ENCODE results near the gene RBPMS2.
A peak's percentile ranks its signal among the peaks of the same experiment; 100 is the strongest.
"Not testable (repeated sequence)": the region's sequence is repeated elsewhere in the genome, so short reads cannot be mapped to it uniquely, and the experiment has no call there.

Gene RBPMS2

DNA sequence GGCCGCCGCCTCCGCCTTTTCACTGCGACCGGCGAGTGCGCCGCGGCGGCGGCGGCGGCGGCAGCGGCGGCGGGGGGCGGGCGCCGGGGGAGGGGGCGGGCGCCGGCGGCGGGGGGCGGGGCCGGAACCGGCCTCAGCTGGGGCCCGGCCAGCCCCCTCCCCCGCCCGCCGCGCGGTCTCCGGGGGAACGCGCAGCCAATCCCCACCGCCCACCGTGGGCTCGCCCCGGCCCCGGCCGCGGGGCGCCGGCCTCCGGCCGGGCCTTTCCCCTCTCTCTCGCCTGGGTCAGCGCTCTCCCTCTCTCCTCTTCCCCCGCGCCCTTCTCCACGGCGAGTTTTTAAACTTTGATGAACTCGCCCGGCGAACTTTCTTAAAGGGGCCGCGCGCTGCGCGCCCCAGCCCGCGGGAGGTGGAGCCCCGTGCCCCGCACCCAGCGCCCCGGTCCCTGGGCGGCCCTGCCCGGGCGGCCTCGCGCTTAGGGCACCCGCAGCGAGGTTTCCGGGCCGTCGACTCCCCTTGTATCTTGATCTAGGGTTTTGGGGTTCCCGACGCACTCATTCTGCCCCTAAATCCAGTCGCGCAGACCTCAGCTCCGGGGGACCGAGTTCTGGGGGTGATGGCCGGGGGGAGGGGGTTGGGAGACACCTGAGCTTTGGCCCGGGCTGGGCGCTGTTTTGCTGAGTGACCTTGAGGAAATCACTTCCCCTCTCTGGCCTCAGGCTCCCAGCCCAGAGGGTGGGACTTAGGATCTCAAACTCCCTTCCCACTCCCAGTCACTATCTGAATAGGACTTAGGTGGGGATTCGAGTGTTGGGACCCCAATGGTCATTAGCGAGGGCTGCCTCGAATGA lies at the start of gene RBPMS2:
TSS of gene RBPMS2 (minus strand) at position 39 of the 851 bp plus-strand sequence. CDS start 270 bp downstream, outside the sequence.
- no peak for DNase-seq

DNA sequence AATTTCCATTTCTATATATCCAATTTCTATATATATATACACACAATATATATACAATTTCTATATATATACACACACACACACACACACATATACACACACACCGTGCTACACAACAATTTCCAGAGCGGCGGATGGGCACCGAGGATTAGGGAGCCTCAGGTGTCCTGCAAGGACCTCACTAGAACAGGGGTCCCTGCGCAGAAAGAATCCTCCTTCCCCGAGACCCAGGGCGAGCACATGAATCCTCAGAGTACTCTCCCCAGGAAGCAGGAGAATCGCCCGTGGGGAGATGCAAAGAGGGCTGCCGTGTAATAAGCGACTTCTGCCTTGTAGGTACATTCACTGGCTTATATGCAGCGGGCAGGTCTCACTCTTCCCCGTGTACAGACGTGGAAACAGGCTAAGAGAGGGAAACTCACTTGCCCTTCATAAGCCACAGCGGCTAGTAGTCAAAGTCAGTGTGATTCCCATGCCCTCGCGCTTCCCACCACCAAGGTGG lies 49.6 kb upstream of the RBPMS2 start:
- no peak for DNase-seq

DNA sequence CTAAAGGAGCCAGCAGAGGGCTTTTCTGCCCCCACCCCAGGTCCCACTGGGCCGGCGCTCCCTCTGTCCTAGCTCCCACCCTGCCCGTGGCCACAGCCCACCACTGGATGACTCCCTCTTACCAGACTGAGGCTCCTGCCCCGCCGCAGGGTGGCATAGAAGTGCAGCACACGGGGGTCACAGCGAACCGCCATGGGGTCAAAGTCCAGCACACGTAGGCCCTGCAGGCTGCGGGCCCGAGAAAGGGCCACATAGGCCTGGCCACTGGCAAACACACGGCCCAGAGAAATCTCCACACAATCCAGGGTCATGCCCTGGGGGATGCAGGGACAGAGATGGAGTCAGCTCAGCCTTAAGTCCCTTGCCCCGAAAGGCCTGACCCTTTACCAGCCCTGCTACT lies 41.1 kb upstream of the RBPMS2 start:
- no peak for DNase-seq

DNA sequence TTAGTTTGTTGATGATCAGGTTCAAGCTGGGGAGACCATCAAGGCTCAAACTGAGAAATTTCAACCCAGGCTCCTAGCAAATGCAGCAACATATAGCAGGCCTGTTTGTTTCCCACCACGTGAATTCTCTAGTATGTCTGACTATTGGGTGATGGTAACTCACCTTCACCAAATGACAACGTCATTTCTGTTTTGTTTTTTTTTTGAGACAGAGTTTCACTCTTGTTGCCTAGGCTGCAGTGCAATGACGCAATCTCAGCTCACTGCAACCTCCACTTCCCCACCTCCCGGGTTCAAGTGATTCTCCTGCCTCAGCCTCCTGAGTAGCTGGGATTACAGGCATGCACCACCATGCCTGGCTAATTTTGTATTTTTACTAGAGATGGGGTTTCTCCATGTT lies 39.6 kb upstream of the RBPMS2 start:
- DNase-seq, result not testable (repeated sequence)

DNA sequence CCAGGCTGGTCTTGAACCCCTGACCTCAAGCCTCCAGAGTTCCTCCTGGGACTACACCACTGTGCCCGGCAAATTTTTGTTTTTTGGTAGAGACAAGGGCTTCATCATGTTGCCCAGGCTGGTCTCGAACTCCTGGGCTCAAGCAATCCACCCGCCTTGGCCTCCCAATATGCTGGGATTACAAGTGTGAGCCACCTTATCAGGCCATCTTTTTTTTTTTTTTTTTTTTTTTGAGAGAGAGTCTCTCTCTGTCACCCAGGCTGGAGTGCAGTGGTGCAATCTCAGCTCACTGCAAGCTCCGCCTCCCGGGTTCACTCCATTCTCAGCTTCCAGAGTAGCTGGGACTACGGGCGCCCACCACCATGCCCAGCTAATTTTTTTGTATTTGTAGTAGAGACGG lies 38.9 kb upstream of the RBPMS2 start:
- DNase-seq, result not testable (repeated sequence)

DNA sequence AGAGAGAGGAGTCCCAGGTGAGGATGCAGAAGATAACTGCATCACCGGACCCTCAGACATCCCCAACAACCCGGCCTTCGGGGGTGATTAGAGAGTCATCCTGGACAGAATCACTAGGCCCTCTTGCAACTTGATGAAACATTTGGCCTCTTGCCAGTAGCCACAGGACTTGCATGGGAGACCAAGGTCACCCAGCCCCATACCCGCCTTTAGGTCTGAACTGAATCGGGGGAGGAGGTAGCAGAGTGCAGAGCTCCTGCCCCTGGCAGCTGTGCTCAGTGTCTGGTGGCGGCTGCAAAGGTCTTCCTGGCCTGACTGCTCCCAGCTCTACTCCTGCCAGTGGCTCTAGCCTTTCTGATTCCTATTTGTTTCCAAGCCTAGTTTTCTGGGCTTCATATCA lies 37.7 kb upstream of the RBPMS2 start:
- no peak for DNase-seq

DNA sequence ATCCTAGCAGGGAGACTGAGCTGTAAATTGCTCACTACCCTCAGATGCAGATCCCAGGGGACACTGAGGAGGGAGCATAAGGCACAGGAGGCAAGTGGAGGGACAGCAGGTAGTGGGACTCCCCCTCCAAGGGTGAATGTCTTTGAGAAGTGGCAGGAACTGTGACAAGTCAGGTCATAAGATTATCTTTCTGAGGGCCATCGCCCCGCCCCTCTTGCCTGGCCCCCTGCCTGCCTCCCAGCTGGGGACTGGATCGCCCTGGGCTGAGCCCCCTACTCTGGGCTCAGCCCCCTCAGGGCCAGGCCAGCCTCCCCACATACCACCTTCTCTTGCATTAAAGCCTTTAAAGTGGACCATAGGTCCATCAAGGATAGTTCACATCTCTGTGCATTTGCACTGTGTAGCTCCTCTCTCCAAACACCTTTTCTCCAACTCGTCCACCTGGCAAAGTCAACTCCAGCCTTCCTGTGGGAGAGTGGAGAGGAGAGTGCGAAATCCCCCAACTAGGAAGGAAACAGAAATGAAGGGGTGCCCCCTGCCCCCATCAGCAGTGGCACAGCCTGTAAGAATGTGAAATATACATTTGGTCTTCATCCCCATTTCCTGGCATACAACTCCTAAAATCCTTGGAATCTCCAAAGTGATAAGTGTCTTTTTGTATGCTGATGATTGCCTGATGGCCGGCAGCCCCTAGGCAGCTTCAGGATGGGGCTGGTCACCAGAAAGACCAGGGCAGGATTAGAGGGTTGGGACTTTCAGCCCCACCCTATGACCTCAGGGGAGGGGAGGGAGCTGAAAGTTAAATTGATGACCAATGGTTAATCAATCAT lies 35.3 kb upstream of the RBPMS2 start:
- no peak for DNase-seq

DNA sequence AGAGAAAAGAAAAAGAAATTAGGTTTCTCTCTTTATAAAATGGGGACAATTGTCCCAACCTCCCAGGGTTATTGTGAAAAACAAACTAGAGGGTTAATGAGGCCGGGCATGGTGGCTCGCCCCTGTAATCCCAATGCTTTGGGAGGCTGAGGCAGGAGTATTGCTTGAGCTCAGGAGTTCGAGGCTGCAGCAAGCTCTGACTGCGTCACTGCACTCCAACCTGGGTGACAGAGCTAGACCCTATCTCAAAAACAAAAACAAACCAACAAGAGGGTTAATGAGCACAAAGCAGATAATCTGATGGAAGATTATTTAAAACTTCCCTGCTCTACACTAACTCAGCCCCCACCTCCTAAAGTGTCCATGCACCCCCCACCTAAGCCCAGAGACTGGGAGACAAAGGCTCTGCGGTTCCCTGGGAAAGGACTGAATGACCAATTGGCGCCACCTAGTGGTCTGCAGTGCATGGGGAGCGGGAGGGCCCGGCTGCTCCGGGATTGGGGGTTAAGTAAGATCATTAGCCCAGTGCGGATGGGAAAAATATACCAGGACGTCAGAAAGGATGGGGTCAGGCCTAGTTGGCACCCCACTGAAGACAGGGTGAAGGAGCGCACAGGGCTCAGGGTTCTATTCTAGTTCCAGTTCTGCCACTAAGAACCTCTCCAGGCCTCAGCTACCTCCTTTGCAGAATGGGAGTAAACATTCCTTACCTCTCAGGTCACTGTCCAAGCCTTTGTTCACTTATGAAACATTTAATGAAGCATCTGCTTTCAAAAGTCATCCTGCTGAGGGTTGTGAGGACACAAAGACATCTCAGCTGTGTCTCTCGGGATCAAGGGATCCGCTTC lies 34.5 kb upstream of the RBPMS2 start:
- DNase-seq, result peak; percentile 64

DNA sequence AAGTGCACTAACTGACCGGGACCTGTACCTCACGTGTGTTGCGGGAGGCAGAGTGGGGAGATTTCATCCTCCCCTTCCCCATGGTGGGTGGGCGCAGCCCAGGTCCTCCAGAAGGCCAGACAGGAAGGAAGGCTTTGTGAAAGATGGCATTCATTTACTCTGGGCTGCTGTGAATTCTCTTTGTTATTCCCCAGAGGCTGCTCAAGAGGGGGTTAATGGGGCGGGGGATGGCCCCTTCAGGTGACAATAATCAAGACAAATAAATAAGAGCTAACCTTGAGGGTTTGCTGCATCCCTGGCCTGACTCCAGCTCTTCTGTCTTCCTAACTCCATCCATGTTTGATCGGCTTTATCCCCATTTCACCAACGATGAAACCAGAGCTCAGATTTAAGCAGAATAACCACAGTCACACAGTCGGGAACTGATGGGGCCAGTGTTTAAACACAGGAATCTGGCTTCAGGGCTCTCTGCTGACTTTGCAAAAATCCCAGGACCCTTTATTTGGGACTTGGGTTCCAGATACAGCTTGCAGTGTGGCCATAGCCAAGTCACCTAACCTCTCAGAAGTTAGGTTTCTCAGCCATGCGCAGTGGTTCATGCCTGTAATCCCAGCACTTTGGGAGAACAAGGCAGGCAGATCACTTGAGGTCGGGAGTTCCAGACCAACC lies 33.5 kb upstream of the RBPMS2 start:
- no peak for DNase-seq

DNA sequence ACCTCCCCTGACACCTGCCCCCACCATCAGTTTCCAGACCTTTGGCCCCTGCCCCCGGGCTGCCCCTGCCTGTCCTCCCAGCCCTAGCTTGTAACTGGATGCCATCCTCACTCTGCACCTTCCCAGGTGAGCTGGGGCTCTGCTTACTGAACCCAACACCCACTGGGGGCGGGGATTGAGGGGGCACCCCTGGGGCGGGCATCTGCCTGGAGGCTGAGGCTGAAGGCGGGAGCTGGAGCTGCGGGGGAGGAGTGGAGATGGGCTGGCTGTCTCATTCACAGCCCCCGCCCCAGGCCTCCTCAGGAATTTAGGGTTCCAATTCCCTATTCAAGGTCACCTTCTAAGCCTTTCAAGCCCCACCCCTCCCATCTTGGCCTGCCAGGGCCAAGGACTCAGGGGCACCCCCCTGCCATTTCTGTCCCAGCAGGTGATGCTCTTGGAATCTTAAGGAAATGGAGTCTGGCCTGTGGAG lies 32.4 kb upstream of the RBPMS2 start:
- DNase-seq, result no peak

DNA sequence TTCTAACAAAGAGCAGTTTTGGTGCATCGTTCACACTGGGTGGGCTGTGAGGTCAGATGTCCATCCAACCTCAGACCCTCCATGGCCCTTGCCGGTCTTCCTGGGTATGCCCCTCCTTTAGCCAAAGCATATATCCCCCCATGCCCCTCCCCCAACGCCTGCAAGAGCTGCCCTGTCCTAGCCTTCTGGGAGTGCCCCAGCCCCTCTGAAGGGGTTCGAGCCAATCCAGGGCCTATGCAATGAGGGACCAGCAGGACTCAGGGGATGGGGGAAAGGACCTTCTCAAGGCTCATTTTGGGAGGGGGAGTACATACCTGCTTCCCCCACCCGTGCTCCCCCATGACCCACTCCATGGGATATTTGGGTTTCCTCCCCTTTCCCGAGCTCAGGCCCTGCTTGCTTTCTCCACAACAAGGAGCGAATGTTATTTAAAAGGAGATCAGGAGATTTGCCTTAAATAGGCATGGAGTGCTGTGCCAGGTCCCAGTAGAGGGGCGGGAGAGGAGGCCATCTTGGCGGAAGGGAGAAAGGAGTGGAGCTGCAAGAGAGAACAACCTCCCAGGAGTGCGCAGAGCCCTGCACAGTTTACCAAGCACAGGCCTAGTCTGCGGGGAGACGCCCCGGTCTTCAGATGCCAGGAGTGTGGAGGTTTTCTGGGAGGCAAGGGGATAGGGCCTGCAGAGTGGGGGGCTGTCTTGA lies 31.8 kb upstream of the RBPMS2 start:
- no peak for DNase-seq

DNA sequence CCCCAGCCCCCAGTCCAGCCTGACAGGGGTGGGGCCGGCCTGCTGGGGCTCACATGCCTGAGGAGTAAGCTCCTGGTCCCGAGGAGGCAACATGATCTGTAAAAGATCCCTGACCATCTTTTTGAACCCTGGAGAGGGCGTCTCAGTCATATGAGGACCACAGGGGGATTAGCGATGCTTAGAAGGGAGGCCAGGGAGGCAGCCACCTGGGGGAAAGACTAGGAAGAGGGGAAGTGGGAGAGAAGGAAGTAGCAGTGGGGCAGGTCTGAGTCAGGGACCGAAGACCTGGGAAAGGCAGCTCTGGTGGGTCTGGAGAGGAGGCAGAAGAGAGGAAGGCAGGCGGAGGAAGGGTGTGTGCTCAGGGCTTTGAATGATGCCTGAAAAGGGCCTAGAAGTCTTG lies 31.1 kb upstream of the RBPMS2 start:
- no peak for DNase-seq

DNA sequence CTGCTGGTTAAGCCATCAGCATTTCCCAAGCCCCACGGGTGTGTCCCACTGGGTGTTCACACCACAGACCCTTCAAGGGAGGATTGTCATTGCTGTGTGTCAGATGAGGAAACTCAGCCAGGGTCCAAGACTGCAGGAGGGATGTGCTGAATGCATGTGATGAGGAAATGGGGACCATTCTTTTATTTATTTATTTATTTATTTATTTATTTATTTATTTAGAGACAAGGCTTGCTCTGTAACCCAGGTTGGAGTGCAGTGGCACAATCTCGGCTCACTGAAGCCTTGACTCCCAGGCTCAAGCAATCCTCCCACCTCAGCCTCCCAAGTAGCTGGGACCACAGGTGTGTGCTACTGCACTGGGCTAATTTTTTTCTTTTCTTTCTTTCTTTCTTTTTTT lies 29.2 kb upstream of the RBPMS2 start:
- no peak for DNase-seq

DNA sequence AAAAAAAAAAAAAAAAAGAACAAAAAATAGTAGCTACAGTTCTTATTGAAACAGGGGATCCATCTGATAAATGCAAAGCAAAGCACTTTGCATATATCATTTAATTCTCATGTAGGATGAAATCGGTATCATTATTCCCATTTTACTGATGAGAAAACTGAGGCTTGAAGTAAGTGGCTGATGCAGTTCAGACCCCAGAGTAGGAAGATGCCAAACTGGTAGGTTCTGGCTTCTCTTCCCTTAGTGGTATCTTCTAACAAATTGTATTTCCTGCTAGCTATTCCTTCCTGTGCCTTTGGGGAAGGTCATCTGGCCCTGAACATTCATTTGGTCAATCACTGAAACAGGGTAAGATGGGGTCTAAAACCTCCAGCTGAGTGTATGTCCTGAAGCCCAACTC lies 28.1 kb upstream of the RBPMS2 start:
- no peak for DNase-seq

DNA sequence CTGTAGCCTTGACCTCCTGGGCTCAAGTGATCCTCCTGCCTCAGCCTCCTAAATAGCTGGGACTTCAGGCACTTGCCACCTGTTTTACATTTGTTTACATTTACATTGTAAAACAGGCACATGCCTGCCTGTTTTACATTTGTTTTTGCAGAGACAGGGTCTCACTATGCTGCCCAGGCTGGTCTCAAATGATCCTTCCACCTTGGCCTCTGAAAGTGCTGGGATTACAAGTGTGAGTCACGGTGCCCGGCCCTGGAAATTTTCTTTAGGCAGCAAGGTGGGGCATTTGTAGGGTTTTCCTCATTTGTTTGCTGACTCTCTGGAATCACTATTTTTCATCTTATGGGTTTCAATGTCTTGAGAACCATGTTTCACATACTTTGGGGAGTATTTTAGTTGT lies 25.1 kb upstream of the RBPMS2 start:
- no peak for DNase-seq

DNA sequence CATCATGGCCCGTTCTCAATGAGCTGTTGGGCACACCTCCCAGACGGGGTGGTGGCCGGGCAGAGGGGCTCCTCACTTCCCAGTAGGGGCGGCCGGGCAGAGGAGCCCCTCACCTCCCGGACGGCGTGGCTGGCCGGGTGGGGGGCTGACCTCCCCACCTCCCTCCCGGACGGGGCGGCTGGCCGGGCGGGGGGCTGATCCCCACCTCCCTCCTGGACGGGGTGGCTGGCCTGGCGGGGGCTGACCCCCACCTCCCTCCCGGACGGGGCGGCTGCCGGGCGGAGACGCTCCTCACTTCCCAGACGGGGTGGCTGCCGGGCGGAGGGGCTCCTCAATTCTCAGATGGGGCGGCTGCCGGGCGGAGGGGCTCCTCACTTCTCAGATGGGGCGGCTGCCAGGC lies 23.5 kb upstream of the RBPMS2 start:
- DNase-seq, result not testable (repeated sequence)

DNA sequence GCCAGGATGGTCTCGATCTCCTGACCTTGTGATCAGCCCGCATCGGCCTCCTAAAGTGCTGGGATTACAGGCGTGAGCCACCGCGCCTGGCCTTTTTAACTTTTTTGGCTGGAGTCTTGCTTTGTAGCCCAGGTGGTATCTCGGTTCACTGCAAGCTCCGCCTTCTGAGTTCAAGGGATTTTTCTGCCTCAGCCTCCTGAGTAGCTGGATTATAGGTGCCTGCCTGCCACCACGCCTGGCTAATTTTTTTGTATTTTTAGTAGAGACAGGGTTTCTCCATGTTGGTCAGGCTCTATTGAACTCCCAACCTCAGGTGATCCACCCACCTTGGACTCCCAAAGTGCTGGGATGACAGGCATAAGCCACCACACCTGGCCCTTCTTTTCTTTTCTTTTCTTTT lies 20.5 kb upstream of the RBPMS2 start:
- DNase-seq, result not testable (repeated sequence)

DNA sequence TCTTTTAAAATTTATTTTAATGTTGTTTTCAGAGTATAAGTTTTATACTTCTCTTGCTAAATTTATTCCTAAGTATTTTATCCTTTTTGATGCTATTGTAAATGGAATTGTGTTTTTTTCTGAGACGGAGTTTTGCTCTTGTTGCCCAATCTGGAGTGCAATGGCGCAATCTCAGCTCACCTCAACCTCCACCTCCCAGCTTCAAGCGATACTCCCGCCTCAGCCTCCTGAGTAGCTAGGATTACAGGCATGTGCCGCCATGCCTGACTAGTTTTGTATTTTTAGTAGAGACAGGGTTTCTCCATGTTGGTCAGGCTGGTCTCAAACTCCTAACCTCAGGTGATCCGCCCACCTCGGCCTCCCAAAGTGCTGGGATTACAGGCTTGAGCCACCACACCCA lies 19.9 kb upstream of the RBPMS2 start:
- not testable (repeated sequence) for DNase-seq

DNA sequence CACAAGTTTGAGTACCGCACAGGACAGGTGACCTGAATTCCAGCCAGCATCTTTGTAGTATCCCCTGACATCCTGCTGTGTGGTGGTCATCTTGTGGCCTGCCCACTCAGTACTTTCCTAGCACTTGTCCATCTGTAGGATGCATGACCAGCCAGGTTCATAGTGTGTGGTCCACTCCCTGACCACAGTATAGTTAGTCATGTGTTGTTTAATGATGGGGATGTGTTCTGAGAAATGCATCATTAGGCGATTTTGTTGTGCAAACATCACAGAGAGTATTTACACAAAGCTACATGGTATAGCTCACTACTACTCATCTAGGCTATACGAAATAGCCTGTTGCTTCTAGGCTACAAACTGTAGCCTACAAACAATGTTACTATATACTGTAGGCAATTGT lies 16.9 kb upstream of the RBPMS2 start:
- DNase-seq, result no peak

DNA sequence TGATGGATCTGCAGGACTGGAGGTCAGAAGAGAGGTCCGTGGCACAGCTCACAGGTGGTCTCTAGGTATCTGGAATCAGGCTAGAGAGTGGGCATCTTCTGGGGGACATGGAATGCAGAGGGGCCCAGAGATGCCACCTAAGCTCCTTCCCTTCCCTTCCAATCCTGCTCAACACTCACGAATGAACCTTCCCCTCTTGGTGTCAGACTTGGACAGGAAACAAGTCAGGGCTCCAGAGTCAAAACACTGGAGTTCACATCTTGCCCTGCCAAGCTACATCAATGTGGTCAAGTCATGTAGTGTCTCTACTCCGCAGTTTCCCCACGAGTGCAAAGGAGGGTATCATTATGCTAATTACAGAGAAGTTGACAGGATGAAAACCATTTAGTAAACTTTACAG lies 16.0 kb upstream of the RBPMS2 start:
- no peak for DNase-seq

DNA sequence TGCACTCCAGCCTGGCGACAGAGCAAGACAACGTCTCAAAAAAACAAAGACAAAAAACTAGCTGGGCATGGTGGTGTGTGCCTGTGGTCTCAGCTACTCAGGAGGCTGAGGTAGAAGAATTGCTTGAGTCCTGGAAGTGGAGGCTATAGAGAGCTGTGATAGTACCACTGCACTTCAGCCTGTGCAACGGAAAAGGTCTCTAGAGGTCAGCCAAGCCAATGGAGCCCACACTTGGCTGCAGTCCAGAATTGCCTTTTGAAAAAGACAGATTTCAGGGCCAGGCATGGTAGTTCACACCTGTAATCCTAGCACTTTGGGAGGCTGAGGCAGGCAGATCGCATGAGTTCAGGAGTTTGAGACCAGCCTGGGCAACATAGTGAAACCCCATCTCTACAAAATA lies 8.4 kb upstream of the RBPMS2 start:
- DNase-seq, result no peak

DNA sequence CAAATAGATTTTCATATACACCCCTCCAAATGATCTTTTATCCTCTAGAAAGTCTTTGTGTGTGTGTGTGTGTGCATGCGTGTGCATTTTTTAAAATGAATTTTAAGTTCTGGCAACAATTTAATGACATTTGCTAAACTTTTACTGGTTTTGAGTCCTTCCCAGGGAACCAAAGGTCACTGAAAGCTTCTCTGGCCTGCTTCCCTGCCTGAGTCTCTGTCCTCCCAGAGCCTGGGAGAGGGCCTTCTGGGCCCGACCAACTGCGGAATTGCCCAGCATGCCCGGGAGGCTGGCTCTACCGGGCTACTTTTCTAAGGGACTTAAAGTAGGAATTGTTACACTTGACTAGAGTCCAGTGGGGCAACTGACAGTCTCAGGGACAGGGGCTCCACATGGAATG lies 7.4 kb upstream of the RBPMS2 start:
- DNase-seq, result no peak

All from amniotic stem cell (primary cell).